Neural progenitor cell (in vitro differentiated cells): Measurements from ENCODE around the gene EIF4EBP3.

Experiments used
- EZH2 ChIP-seq: fragments of 200-600 bp; sonication (generic); IDR thresholded peaks from 2 replicates; pipeline ENCODE4 v1.6.1; 2017; ENCODE audit warnings: antibody characterized with exemption, mild to moderate bottlenecking, moderate library complexity
- TF ChIP-seq, protein P1 (sequence below): fragments of 200-600 bp; sonication (generic); IDR thresholded peaks from 2 replicates; pipeline ENCODE4 v1.5.1; 2017; ENCODE audit warnings: antibody characterized with exemption, mild to moderate bottlenecking

- no peak for TF ChIP-seq EZH2
- TF ChIP-seq, protein P1, sequence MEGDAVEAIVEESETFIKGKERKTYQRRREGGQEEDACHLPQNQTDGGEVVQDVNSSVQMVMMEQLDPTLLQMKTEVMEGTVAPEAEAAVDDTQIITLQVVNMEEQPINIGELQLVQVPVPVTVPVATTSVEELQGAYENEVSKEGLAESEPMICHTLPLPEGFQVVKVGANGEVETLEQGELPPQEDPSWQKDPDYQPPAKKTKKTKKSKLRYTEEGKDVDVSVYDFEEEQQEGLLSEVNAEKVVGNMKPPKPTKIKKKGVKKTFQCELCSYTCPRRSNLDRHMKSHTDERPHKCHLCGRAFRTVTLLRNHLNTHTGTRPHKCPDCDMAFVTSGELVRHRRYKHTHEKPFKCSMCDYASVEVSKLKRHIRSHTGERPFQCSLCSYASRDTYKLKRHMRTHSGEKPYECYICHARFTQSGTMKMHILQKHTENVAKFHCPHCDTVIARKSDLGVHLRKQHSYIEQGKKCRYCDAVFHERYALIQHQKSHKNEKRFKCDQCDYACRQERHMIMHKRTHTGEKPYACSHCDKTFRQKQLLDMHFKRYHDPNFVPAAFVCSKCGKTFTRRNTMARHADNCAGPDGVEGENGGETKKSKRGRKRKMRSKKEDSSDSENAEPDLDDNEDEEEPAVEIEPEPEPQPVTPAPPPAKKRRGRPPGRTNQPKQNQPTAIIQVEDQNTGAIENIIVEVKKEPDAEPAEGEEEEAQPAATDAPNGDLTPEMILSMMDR, result no peak
Measured at GRCh38 chr5:140561753-140562523, 14.5 kb downstream of the EIF4EBP3 start.
